IMR-90 (cell line): ENCODE data around the gene MCF2L. TPM values are rescaled to one million over a fixed set of nuclear protein-coding genes. Genes with fewer than 3 reads are reported as not detected.

ENCODE experiments used
- ATAC-seq: fragments of 200-7000 bp; cut with Tn5 transposase; 2 replicates; pipeline ENCODE4 v1.9.1; 2020; ENCODE audit warnings: low read depth, mild to moderate bottlenecking, moderate library complexity
- BruUV-seq: library from RNA; stranded (reverse); fragments of 400-500 nt; replicated peaks from 2 replicates; lab custom pipeline; 2021; lab: Mats Ljungman, UMichigan
- CTCF ChIA-PET: fragments of 300-600 bp; formaldehyde crosslinking; extraction: SDS; loops from one replicate; lab custom pipeline; 2021; ENCODE audit warnings: antibody characterized with exemption; lab: Yijun Ruan, JAX
- POLR2A ChIA-PET: fragments of 300-600 bp; sonication (Branson Sonifier 250); formaldehyde crosslinking; loops from one replicate; lab custom pipeline; 2022; ENCODE audit warnings: antibody characterized with exemption; ENCODE audit not compliant: unreplicated experiment; lab: Charles Lee
- DNase-seq: peaks from one replicate; pipeline ENCODE4 v3.0.0; 2013
- H2AFZ ChIP-seq: replicated peaks from 2 replicates; pipeline ENCODE3; 2013; ENCODE audit warnings: low read length, mild to moderate bottlenecking; ENCODE audit not compliant: poor library complexity
- H2AK5ac ChIP-seq: 2 replicates; pipeline ENCODE4 v1.6.1; 2013; ENCODE audit warnings: low read depth, low read length, inconsistent platforms
- H2AK9ac ChIP-seq: replicated peaks from 2 replicates; pipeline ENCODE3; 2013; ENCODE audit warnings: mild to moderate bottlenecking, low read depth, low read length, moderate library complexity; ENCODE audit not compliant: poor library complexity
- H2BK120ac ChIP-seq: 2 replicates; pipeline ENCODE4 v1.6.1; 2013; ENCODE audit warnings: low read depth, low read length, inconsistent platforms
- H2BK15ac ChIP-seq: 3 replicates; pipeline ENCODE4 v1.6.1; 2013; ENCODE audit warnings: low read depth, low read length, inconsistent platforms
- H2BK20ac ChIP-seq: 2 replicates; pipeline ENCODE4 v1.6.1; 2013; ENCODE audit warnings: low read depth, mild to moderate bottlenecking, inconsistent platforms, low read length, moderate library complexity
- H2BK5ac ChIP-seq: 2 replicates; pipeline ENCODE4 v1.6.1; 2013; ENCODE audit warnings: mild to moderate bottlenecking, low read depth, low read length, inconsistent platforms; ENCODE audit not compliant: poor library complexity, severe bottlenecking
- H3K14ac ChIP-seq: replicated peaks from 2 replicates; pipeline ENCODE4 v1.6.1; 2013; ENCODE audit warnings: low read depth, low read length, inconsistent platforms
- H3K18ac ChIP-seq: 2 replicates; pipeline ENCODE4 v1.6.1; 2013; ENCODE audit warnings: low read depth, low read length, control low read depth
- H3K23ac ChIP-seq: 2 replicates; pipeline ENCODE4 v1.6.1; 2013; ENCODE audit warnings: low read depth, low read length, inconsistent platforms
- H3K27ac ChIP-seq: 2 replicates; pipeline ENCODE4 v1.5.1; 2013; ENCODE audit warnings: mild to moderate bottlenecking, control low read depth, low read length; ENCODE audit not compliant: insufficient read depth
- H3K27me3 ChIP-seq: 2 replicates; pipeline ENCODE4 v1.6.1; 2013; ENCODE audit warnings: low read length; ENCODE audit not compliant: control insufficient read depth, insufficient read depth
- H3K36me3 ChIP-seq: 2 replicates; pipeline ENCODE4 v1.6.1; 2013; ENCODE audit warnings: low read length, mixed read lengths; ENCODE audit not compliant: control insufficient read depth, insufficient read depth
- H3K4ac ChIP-seq: 2 replicates; pipeline ENCODE4 v1.6.1; 2013; ENCODE audit warnings: low read depth, low read length, inconsistent platforms
- H3K4me1 ChIP-seq: 2 replicates; pipeline ENCODE4 v1.6.1; 2013; ENCODE audit warnings: low read length, mixed read lengths; ENCODE audit not compliant: control insufficient read depth, insufficient read depth
- H3K4me2 ChIP-seq: 2 replicates; pipeline ENCODE4 v1.6.1; 2013; ENCODE audit warnings: low read depth, mild to moderate bottlenecking, control low read depth, low read length, moderate library complexity
- H3K4me3 ChIP-seq: 2 replicates; pipeline ENCODE4 v1.5.1; 2013; ENCODE audit warnings: low read depth, mild to moderate bottlenecking, control low read depth, low read length, moderate library complexity; ENCODE audit not compliant: insufficient read depth
- H3K56ac ChIP-seq: 2 replicates; pipeline ENCODE4 v1.6.1; 2013; ENCODE audit warnings: low read length, inconsistent platforms; ENCODE audit not compliant: insufficient read depth; ENCODE audit errors: extremely low read depth
- H3K79me1 ChIP-seq, 2 experiments: 2 replicates each; pipeline ENCODE4 v1.6.1; 2013; ENCODE audit warnings: low read length in 2 of 2, inconsistent platforms in 1 of 2, low read depth in 1 of 2
- H3K9ac ChIP-seq: 2 replicates; pipeline ENCODE4 v1.6.1; 2013; ENCODE audit warnings: low read depth, low read length, control low read depth
- H3K9me1 ChIP-seq: 2 replicates; pipeline ENCODE4 v1.6.1; 2013; ENCODE audit warnings: low read length, inconsistent platforms; ENCODE audit not compliant: insufficient read depth
- H3K9me3 ChIP-seq: 2 replicates; pipeline ENCODE4 v1.6.1; 2013; ENCODE audit warnings: low read length; ENCODE audit not compliant: control insufficient read depth, insufficient read depth
- H4K20me1 ChIP-seq: 2 replicates; pipeline ENCODE4 v1.6.1; 2013; ENCODE audit warnings: low read length, inconsistent platforms; ENCODE audit not compliant: insufficient read depth
- H4K5ac ChIP-seq: 2 replicates; pipeline ENCODE4 v1.6.1; 2013; ENCODE audit warnings: mild to moderate bottlenecking, low read depth, low read length, control low read depth
- H4K8ac ChIP-seq, 2 experiments: 2 replicates each; pipeline ENCODE4 v1.6.1; 2013; ENCODE audit warnings: low read depth in 2 of 2, low read length in 2 of 2, control low read depth in 1 of 2, inconsistent platforms in 1 of 2
- H4K91ac ChIP-seq: 2 replicates; pipeline ENCODE4 v1.6.1; 2013; ENCODE audit warnings: low read depth, low read length, inconsistent platforms; ENCODE audit not compliant: insufficient read depth
- CEBPB ChIP-seq: IDR thresholded peaks from 2 replicates; pipeline ENCODE4 v1.6.1; 2012; ENCODE audit warnings: low read depth, low read length, improper control_type of control experiment
- CHD1 ChIP-seq: IDR thresholded peaks from 2 replicates; pipeline ENCODE4 v1.6.1; 2012; ENCODE audit warnings: low read depth, low read length, improper control_type of control experiment
- ELK1 ChIP-seq: fragments of 150-350 bp; IDR thresholded peaks from 2 replicates; pipeline ENCODE4 v1.6.1; 2016; ENCODE audit warnings: low read depth, mild to moderate bottlenecking, low read length, moderate library complexity, borderline replicate concordance
- MAZ ChIP-seq: IDR thresholded peaks from 2 replicates; pipeline ENCODE4 v1.6.1; 2012; ENCODE audit warnings: low read depth, mild to moderate bottlenecking, low read length, improper control_type of control experiment, moderate library complexity, borderline replicate concordance
- NFE2L2 ChIP-seq: fragments of 150-350 bp; IDR thresholded peaks from 2 replicates; pipeline ENCODE4 v1.6.1; 2016; ENCODE audit warnings: low read depth, mild to moderate bottlenecking, low read length
- POLR2A ChIP-seq: IDR thresholded peaks from 2 replicates; pipeline ENCODE4 v1.6.1; 2012; ENCODE audit warnings: mild to moderate bottlenecking, low read depth, low read length
- RAD21 ChIP-seq: IDR thresholded peaks from 2 replicates; pipeline ENCODE4 v1.6.1; 2012; ENCODE audit warnings: low read length, improper control_type of control experiment
- RFX5 ChIP-seq: IDR thresholded peaks from 2 replicates; pipeline ENCODE4 v1.8.0; 2012; ENCODE audit warnings: low read depth, mild to moderate bottlenecking, low read length, moderate library complexity
- WGBS, 2 experiments: methylation state at CpG; one replicate each; pipeline versions ENCODE4 v1.1.5 to v1.1.7; 2013; ENCODE audit warnings: missing lambda C conversion rate in 2 of 2; ENCODE audit not compliant: insufficient read length in 1 of 2; ENCODE audit errors: extremely low coverage in 2 of 2; 5-methylcytosine and 5-hydroxymethylcytosine counted together
- dilution Hi-C: fragments of 300-500 bp; cut with HindIII; formaldehyde crosslinking; loops from one replicate; pipeline ENCODE4 v1.14.3; 2018; ENCODE audit warnings: low sequenced_read_pairs; ENCODE audit not compliant: unreplicated experiment
- in situ Hi-C: fragments of 300-500 bp; cut with MboI; formaldehyde crosslinking; loops from 3 replicates; pipeline ENCODE4 v1.14.3; 2019; ENCODE audit warnings: low sequenced_read_pairs, inconsistent platforms, mixed read lengths
- intact Hi-C: fragments of 100-400 bp; cut with micrococcal nuclease; formaldehyde crosslinking; loops from 2 replicates; pipeline ENCODE4 v1.10.0; 2022
- polyA plus RNA-seq, 3 experiments: library from polyadenylated mRNA; depleted of rRNA; stranded (reverse); fragments of >200 nt; gene quantifications; 2 replicates each; pipeline ENCODE4 v1.2.3, GENCODE V29; 2012; ENCODE audit warnings: low replicate concordance in 1 of 3
- total RNA-seq: library from RNA; depleted of rRNA; stranded (reverse); fragments of >200 nt; gene quantifications from 2 replicates; pipeline ENCODE4 v1.2.3, GENCODE V29; 2012

The MCF2L gene
- total and polyA plus RNA-seq, 2 of the 4 experiments (the other 2 are of a cell fraction): 0.18 TPM; not detected in 1

DNA sequence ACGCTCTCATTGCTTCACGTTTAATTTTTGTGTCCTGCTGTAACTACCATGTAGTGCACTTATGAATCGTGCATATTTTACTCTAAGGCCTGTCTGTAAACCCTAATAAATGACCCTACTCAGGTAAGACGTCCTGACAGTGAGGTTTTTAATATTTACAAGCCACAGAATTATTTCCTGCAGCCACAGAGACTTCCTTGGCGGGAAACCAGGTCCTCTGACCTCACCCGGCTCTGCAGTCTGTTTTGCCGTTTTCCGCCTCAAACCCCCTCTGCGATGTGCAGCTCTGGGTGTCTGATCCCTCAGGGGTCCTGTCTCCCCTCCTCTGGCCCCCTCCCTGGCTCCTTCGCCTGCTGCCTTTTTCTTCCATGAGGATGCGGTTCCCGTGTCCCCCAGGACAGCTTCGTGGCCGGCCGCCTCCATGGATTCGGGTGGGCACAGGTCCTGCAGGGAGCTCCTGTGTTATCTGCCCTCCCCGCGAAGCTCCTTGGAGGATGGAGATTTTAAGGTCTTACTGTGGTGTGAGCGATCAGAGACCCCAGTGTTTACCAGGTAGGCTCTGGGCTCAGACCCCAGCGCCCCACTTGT lies 66.3 kb downstream of the MCF2L start:
- no peak overlapping the region for H3K4me3 ChIP-seq
- H2BK5ac ChIP-seq: no peak overlapping the region
- ChIA-PET CTCF (interaction anchor here (0.9 kb wide), 1 partner anchor 360 kb away, joined by 3 read pairs; no protein-coding TSS in a partner anchor), POLR2A (no interaction called here)
- dilution Hi-C loops: no loop called here
- H3K18ac ChIP-seq: no peak overlapping the region
- no peaks in the 10 kb centered on the region for H3K36me3 ChIP-seq
- no peaks in the 10 kb centered on the region for H3K79me1 ChIP-seq
- no peak overlapping the region for H3K9ac ChIP-seq
- 22% methylated on average over 7 of the region's 20 CpGs; no CpG with 5 or more reads in 1 of the 2 experiments for WGBS, 2 experiments
- no peaks in the 10 kb centered on the region for H3K4me1 ChIP-seq
- no peak overlapping the region for H4K8ac ChIP-seq
- no peak overlapping the region for H3K23ac ChIP-seq
- in situ Hi-C loops: loop anchor here (5.0 kb wide), 1 partner anchor 197 kb away; no protein-coding TSS in a partner anchor
- peak; percentile 12; the same call in 1 of the 2 replicates for ATAC-seq
- H3K4ac ChIP-seq: no peak overlapping the region
- H2BK15ac ChIP-seq: no peak overlapping the region
- H4K5ac ChIP-seq: no peak overlapping the region
- TF ChIP-seq RFX5: no peak
- no peak for TF ChIP-seq POLR2A
- TF ChIP-seq ELK1: no peak
- TF ChIP-seq CHD1: no peak
- TF ChIP-seq CEBPB: no peak
- no peak for TF ChIP-seq RAD21
- no peak for TF ChIP-seq NFE2L2
- TF ChIP-seq MAZ: no peak
- H2BK20ac ChIP-seq: no peak overlapping the region
- H2AFZ ChIP-seq: peak overlapping the region; percentile 73
- BruUV-seq: no TSS peak
- H2AK9ac ChIP-seq: no peak overlapping the region
- H2AK5ac ChIP-seq: no peak overlapping the region
- H3K4me2 ChIP-seq: no peak overlapping the region
- no peak for DNase-seq
- no peaks in the 10 kb centered on the region for H4K20me1 ChIP-seq
- no peaks in the 10 kb centered on the region for H3K9me1 ChIP-seq
- peaks cover 10% of the 10 kb centered on the region for H3K27me3 ChIP-seq
- H4K91ac ChIP-seq: no peak overlapping the region
- H3K9me3 ChIP-seq: no peaks in the 10 kb centered on the region
- intact Hi-C loops: loop anchor here (1.0 to 5.0 kb wide), 2 partner anchors 182 to 359 kb away; no protein-coding TSS in a partner anchor
- no peak overlapping the region for H3K56ac ChIP-seq
- no peak overlapping the region for H3K27ac ChIP-seq
- H3K14ac ChIP-seq: no peak overlapping the region
- no peak overlapping the region for H2BK120ac ChIP-seq
